HG03066 (cell line): ENCODE measurements around the gene HINT2.

ENCODE experiments used
- ATAC-seq: cut with Tn5 transposase; IDR thresholded peaks from one replicate; pipeline ENCODE4 v1.9.1; 2021; ENCODE audit warnings: low read depth; ENCODE audit not compliant: unreplicated experiment

The HINT2 gene

GRCh38 chr9:35789541-35789940 is 25.3 kb downstream of the HINT2 start:
- no peak for ATAC-seq

GRCh38 chr9:35783418-35783817 is 31.4 kb downstream of the HINT2 start:
- no peak for ATAC-seq

GRCh38 chr9:35781066-35781465 is 33.8 kb downstream of the HINT2 start:
- no peak for ATAC-seq

GRCh38 chr9:35778496-35778895 is 36.3 kb downstream of the HINT2 start:
- ATAC-seq: no peak

GRCh38 chr9:35776018-35776417 is 38.8 kb downstream of the HINT2 start:
- ATAC-seq: no peak

- no peak for ATAC-seq
Observed at GRCh38 chr9:35774907-35775635, 39.8 kb downstream of the HINT2 start.

- ATAC-seq: no peak
Observed at GRCh38 chr9:35771943-35772342, 42.9 kb downstream of the HINT2 start.

- ATAC-seq: no peak
Observed at GRCh38 chr9:35771534-35771933, 43.3 kb downstream of the HINT2 start.

- no peak for ATAC-seq
Observed at GRCh38 chr9:35771075-35771433, 43.8 kb downstream of the HINT2 start.

GRCh38 chr9:35769763-35770162 is 45.1 kb downstream of the HINT2 start:
- ATAC-seq: no peak

- ATAC-seq: no peak
Observed at GRCh38 chr9:35767458-35767857, 47.4 kb downstream of the HINT2 start.

- ATAC-seq: no peak
Observed at GRCh38 chr9:35766997-35767396, 47.8 kb downstream of the HINT2 start.

- ATAC-seq: no peak
Observed at GRCh38 chr9:35763803-35764202, 51.0 kb downstream of the HINT2 start.

GRCh38 chr9:35763181-35763580 is 51.7 kb downstream of the HINT2 start:
- ATAC-seq: no peak
